Measurements from ENCODE around the gene PCSK5.

PCSK5 gene

DNA sequence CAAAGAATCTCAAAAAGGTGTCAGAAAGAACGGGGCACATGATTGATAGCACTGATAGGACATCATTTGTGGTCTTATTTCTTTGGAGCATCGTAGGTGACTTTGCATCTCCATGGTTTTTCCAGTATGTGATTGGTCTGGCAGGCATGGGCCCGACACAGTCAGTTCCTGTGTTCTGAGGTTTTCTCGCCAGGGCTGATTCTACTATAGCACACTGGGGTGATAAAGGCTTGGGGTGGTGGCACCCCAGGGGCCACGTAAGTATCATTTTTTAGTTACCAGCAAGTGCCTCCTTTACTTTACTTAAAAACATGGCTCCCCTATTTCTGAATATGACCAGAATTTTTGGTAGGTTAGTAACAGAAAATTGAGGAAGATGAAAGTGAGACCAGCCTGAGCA is 301.0 kb downstream of the PCSK5 start:
- no peak for DNase-seq (ENCODE audit: low spot score)

DNA sequence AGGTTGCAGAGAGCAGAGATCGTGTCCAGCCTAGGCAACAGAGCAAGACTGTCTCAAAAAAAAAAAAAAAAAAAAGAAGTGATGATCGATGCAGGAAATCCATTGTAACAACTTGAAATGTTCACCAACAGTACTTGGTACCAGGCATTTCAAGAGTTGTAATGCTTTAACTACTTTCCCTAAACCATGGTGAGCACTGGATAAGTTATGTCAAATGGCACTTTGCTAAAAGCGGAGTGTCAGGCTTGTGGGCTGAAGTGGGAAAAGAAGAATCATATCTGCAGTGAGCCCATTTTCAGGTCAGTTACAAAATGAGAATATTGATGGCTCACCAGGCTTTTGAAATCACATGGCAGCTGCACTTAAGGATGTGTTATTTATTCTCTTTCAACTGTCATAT is 301.5 kb downstream of the PCSK5 start:
- DNase-seq (ENCODE audit: low spot score), result no peak

DNA sequence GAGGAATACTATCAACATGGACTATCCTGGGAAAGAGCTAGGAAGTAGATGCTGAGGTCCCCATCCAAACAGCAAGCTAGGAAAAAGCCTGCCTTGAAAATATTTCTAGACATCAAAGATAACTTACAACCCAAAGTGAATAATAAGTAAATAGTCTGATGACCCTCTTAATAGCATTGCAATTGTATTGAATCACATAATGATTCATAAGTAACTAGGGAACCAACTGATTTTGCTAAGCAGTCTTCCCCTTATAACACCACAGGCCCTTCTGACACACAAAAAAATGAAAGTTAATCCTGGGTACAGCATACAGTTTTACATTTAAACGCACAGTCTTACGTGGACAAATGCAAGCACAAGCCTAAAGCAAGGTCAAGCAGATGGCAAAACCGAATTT is 304.4 kb downstream of the PCSK5 start:
- DNase-seq (ENCODE audit: low spot score), result peak; percentile 26

DNA sequence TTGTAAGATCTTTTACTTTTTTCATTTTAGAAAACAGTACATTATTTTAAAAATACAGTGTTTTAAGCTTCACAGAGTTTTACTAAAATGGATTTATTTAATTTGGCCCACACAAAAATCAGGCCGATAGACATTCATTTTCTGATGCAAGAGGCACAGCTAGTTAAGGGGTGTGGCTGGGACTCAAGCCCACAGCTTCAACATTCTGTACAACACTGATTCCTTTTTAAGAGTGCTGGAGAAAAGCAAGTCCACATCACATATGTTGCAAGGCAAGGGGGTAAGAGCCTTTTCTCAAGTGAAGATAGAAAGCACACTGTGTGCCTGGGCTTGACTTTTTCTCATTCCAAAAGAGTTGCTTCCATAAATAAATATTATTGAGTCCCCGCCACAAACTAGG is 307.9 kb downstream of the PCSK5 start:
- no peak for DNase-seq (ENCODE audit: low spot score)

DNA sequence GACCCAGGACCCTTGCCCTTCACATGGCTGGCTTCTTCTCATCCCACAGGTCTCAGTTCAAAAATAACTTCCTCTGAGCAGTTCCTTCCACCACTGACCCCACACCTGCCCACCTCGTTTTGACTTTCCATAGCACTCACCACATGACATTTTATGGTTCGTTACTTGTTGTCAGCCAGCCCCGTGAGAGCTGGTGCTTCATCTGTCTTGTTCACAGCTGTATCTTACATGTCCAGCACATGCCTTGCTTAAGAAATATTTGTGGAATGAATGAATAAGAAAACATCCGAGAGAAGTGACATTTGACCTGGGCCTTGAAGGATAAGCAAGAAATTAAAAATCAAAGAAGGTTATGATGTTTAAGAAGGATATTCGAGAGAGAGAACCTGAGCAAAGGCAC is 309.8 kb downstream of the PCSK5 start:
- no peak for DNase-seq (ENCODE audit: low spot score)

DNA sequence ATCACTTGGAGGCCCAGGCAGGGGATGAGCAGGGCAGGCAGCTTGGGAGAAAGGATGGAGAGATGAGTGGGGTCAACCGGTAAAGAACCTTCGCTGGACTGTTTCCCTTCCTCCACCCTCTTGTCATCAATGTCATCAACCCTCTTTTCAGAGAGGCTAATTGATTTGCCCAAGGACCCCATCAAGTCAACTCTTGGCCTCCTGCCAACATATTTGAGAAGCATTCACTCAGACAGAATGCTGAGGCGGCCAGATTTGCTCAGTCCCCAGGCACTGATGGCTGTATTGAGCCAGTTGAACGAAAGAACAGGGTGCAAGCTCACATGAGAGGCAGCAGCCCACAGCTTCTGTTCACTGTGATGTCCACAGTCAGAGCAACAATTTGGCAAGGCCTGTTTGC is 310.3 kb downstream of the PCSK5 start:
- no peak for DNase-seq (ENCODE audit: low spot score)

DNA sequence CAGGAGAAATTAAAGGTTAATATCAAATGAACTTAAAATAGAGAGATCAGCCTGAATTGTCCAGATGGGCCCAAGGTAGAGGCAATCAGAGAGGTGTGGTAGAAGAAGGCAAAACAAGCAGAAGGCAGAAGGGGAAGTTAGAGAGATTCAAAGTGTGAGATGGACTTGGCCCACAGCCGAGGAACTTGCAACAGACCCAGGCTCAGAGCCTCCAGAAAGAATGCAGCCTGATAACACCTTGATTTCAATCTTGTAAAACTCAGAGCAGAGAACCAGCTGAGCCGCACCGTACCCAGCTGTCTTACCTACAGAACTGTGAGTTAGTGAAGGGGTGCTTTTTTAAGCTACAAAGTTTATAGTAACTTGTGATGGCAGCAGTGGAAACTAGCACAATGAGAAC is 312.9 kb downstream of the PCSK5 start:
- DNase-seq (ENCODE audit: low spot score), result no peak

DNA sequence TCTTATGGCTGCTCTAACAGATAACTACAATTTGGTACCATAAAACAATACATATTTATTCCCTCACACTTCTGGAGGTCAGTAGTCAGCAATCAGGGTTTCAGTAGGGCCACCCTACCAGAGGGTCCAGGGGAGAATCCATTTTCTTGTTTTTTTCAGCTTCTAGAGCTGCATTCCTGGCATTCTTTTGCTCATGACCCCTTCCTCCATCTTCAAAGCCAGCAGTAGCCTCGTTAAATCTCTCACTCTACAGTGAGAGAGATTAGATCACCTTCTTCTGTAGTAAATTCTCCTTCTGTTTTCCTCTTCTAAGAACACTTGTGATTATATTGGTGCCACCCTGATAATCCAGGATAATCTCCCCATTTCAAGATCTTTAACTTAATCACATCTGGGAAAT is 316.3 kb downstream of the PCSK5 start:
- no peak for DNase-seq (ENCODE audit: low spot score)

DNA sequence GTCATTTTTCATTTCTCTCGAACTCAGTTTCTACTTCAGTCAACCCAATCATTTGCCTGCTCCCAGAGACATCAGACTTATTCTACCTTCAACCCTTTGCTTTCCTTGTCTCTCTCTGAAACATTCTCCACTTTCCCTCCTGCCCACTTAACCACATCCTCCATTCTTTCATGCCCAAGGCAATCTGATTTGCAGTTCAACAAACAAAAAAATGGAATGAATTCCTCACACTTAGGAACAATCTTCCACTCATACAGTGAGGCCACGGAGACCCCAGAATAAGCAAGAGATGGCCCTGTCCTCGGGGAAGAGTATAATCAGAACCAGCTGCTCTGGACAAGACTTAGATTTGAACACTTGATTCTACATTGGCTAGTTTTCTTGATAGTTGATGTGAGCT is 323.3 kb downstream of the PCSK5 start:
- DNase-seq (ENCODE audit: low spot score), result no peak

DNA sequence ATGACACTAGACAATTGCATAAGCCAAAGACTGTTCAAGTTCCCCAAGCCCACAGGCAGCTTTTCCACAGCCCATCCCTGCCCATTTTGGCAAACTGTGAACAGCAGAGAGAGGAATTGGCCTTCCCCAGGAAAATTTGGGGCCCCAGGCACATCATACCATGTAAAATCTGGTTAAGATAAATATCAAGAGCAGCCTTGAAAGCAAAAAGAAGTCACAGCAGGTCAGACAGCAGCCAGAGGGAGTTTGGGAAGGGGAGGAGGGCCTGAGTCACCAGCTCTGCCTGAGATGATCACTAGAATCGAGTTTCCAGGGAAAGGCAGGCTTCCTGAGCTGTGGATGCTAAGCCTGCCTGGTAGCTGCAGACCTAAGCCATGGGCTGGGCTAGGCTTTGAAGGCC is 324.6 kb downstream of the PCSK5 start:
- DNase-seq (ENCODE audit: low spot score), result peak; percentile 78

DNA sequence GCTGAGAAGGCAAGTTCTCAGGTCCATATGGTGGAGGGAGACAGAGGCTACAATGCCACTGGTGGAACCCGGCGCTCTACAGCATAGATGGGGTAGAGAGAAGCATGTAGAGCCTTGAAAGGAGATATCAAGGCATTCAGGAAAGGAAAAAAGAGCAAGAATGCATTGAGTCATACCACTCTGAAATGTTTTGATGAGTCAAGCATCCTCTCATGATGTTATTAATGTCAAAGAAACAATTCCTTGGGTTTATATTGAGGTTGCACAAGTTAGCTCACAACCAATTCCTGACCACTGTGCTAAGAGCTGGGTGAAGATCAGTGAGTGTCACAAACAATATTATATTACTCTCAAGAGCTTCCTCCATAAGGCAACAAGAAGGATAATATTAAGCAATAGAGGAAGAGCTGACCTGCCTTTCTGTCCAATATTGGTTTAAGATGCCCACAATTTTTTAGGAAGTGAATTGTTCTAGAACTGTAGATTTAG is 325.7 kb downstream of the PCSK5 start:
- DNase-seq (ENCODE audit: low spot score), result peak; percentile 83

DNA sequence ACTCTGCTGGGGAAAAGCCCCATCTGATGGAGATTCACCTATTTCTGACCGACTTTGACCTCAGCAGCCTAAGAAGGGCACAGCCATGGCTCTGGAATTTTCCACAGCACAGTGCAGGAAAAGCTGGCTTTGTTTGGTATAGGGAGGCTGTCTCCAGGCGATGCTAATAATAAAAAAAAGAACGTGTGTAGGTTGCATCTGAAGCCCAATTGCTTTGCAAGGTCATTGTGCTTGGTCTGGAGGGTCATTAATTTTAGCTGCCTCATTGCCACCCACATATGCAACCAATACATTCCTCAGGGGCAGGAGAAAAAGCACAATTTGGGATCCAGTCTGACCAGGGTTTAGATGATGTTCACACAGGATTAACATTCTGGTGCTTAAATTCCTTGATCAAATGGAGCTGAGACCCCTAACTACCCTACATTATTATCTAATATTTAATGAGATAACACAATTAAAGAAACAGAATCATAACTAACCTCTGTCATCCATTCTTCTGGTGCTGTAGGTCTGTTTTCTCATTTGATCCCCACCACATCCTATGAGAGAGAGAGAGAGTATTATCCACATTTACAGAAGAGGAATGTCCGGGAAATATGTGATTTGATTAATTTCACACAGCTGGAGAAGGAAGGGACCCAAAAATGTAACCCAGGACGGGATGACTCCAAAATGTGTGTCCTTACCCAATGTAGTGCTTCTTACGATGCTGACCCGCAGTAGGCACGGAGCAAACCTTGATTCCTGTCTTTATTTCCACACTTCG is 327.8 kb downstream of the PCSK5 start:
- DNase-seq (ENCODE audit: low spot score), result no peak

DNA sequence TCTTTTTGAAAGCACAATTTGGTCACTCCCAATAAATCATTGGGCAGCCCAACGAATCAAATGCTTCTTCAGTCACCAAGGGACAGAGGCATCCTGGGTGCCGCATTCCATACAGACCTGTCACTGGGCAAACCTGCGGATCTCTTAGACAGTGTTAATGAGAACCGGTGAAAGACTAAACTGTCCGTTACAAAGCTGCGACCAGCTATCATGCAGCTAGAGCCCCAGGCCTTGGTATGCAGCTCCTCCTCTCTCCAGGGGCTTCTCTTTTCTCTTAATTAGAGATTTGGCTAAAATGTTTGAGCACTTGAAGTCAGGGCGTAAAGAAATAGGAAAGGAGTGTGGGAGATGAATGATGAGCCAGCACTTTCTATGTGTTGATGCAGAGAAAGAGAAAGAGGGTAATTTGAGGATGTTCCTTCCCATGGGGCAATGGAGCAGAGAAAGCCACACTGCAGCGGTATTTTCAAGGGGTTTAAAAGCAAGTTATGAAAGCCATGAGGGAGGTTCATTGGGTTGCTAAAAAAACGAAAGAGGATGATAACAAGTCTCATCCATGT is 328.5 kb downstream of the PCSK5 start:
- no peak for DNase-seq (ENCODE audit: low spot score)

DNA sequence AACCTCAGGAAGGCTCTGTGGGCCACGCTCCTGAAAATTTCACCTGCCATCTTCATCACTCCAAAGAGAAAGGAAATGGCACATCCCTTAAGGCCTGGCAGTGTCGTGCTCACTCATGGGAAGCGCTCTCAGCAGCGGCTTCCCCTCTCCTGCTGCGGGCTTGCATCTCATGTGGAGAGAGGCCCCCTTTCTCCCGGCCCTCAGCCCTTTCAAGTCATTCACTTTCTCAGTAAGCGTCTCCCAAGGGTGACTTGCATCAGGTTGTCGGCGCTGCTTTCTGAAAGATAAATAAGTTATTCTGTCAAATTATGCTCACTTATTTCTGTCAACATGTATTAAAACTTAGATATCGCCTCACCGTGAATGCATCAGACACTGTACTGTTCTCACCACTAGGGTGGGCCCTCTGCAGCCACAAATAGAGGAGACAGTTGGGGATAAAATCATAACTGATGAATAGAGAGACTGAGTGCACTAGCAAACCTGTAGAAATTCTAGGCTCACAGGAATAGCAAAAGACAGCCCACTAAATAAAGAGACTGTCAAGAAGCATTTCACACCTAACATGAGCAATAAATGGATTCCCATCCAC is 329.2 kb downstream of the PCSK5 start:
- no peak for DNase-seq (ENCODE audit: low spot score)

DNA sequence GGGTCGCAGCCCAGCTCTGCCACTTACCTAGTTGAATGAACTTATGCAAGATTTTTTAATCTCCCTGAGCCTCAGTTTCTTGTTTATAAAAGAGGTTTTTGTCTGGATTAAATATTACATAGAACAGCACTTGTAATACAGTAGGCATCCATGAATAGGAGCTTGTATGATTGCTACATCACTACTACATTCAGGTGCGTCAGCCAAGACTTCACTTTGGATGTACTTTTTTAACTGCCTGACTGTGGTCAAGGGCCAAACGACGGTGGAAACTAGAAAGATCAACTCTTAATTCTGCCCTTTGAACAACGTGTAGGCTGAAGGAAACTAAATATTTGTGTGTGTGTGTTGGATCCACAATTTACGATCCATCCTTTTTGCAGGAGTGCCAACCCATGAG is 330.9 kb downstream of the PCSK5 start:
- DNase-seq (ENCODE audit: low spot score), result no peak

DNA sequence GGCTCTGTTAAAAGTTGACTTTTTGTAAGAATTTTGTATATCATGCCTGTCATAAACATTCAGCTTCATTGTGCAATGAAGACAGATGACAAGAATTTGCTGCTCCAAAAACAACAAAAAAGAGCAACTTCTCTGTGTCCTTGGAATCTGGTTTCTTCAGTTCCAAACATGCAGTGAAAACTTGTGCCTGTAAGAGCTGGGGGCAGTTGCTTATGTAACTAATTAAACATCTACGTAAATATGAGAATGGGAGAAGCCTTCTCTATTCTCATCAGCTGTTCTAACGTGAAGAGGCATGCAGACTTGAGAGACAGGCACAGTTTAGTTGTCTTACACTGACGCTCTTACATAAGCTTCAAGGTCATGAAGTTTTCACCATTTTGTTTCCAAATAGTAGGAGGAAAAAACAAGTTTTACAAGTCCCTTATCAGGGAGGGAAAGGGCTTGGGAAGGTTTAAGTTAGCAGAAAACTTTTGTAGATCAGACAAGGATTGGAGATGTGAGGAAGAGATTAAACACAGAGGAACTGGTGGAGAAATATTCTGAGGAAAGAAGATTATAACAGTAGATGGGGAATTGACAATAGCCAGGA is 333.4 kb downstream of the PCSK5 start:
- DNase-seq (ENCODE audit: low spot score), result no peak

DNA sequence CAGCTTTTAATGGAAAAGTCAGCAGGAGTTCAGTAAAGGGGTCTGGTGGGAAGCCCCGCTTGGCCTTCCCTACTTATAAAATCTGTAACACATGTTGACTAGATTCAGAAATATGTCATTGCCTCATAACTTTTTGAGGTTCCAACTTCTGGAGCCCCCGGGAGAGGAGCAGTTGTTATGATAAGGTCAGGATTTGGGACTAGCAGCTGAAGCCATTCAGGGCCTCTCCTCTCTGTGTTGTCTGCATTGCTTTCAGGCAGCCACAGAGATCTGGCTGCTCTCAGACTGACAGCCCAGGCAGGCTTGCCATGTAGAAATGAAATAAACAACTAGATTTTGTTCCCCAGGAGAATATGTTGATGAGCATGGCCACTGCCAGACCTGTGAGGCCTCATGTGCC is 336.7 kb downstream of the PCSK5 start:
- no peak for DNase-seq (ENCODE audit: low spot score)

DNA sequence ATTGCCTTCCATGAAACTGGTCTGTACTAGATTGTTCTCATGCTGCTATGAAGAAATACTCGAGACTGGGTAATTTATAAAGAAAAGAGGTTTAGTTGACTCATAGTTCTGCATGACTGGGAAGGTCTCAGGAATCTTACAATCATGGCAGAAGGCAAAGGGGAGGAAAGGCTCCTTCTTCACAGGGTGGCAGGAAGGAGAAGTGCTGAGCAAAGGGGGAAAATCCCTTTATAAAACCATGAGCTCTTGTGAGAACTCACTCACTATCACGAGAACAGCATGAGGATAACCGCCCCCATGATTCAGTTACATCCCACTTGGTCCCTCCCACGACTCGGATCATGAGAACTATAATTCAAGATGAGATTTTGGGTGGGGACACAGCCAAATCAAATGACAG is 340.5 kb downstream of the PCSK5 start:
- DNase-seq (ENCODE audit: low spot score), result no peak

DNA sequence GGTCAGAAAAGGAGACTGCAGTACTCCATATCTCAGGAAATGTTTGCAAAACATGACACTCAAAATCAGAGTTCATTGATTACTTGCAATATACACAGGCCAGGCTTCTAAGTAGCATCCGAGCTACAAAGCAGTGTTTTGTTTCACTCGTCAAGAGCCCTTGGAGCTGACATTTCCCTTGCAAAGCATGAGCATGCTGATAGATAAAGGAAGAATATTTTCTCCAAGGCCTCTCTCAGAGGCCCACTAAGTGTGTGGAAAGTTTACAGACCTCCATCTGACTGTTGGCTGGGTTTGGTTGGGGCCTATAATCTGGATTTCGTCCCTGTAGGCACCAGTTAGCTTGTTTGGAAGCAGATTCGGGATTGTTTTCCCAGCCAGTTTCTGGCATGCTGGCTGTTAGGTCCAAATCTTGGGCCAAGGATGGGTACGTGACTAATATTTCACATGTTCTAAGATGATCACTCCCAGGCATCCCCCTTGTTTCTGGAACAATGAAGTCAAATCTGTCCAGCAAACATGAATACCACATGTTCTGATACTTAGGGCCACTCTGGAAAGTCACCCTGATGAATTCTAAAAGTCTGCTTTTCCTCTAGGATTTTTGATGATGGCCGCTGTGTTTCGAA is 342.5 kb downstream of the PCSK5 start:
- no peak for DNase-seq (ENCODE audit: low spot score)

DNA sequence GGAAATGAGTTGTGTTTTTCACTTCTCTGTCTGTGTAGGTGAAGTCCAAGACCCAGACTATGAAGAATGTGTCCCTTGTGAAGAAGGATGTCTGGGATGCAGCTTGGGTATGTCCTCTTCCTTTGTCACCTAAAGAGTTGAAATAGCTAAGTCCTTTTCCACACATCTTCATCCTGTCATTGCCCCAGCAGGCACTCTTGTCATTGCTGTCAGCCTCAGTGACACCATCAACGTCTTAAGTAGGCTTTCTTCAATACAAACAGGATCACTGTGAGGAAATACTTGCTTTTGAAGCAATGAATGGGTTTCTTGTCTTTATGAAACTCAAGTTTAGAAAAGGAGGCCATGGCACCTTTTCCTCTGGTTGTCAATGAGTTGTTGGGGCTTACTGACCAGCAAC is 350.1 kb downstream of the PCSK5 start:
- no peak for DNase-seq (ENCODE audit: low spot score)

DNA sequence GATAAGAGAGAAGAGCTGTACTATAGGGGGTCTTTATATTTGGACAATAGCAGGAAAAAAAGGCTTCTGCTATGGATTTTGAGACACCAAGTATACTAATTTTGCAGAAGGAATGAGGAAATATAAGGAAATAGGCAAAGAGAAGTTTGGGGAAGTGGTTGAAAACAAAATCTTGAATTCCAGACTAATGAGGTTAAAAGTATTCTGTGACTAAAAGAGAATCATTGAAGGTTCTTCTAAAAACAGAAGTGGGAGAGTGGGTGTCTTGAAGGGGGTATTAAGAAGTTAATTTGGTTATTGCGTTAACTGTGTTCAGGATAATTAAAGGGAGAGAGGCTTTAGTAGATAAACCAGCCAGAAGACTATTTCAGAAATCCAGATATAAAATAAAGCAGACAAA is 355.0 kb downstream of the PCSK5 start:
- no peak for DNase-seq (ENCODE audit: low spot score)

DNA sequence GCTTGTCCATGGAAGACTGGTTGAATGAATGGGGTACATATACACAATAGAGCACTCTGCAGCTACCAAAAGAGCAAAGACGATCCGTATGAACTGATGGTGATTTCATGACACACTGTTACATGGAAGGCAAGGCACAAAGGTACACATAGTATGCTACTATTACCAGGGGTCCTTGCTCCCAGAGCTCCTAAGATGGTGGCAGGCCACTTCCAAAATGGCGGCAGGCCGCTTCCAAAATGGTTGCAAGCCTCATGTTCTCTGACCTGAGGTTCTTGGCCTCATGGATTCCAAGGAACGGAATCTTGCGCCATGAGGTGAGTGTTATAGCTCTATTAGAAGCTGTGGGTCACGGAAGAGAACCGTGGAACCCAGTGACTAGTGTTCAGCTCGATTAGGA is 356.2 kb downstream of the PCSK5 start:
- no peak for DNase-seq (ENCODE audit: low spot score)

DNA sequence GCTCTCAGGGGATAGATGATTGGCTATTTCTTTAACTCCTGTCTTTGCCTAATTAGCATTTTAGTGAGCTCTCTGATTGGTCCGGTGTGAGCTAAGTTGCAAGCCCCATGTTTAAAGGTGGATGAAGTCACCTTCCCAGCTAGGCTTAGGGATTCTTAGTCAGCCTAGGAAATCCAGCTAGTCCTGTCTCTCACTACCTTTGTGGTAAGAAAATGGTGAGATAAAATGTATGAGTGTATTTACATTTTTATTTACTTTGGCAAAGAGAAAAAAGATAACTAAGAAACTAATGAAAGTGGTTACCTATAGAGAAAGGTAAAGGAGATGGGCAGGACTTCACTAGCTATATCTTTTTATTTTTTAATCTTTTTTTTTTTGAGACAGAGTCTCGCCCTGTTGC is 357.0 kb downstream of the PCSK5 start:
- no peak for DNase-seq (ENCODE audit: low spot score)

Measured in AG08395 (cell line).